HG02840 (cell line): Measurements from ENCODE around the gene FGF3.
"Not testable (repeated sequence)": the region's sequence is repeated elsewhere in the genome, so short reads cannot be mapped to it uniquely, and the experiment has no call there.

Experiments used
- ATAC-seq: cut with Tn5 transposase; IDR thresholded peaks from one replicate; pipeline ENCODE4 v1.9.1; 2021; ENCODE audit warnings: mild to moderate bottlenecking, moderate library complexity, moderate number of reproducible peaks; ENCODE audit not compliant: unreplicated experiment, low FRiP score

Gene FGF3

GRCh38 chr11:69774354-69775162, 44.7 kb downstream of the FGF3 start:
- no peak for ATAC-seq

- no peak for ATAC-seq
Observed at GRCh38 chr11:69773626-69774353, 45.4 kb downstream of the FGF3 start.

- no peak for ATAC-seq
Observed at GRCh38 chr11:69771466-69771865, 47.8 kb downstream of the FGF3 start.

- ATAC-seq: no peak
Observed at GRCh38 chr11:69770540-69770939, 48.7 kb downstream of the FGF3 start.

GRCh38 chr11:69765498-69765995, 53.7 kb downstream of the FGF3 start:
- ATAC-seq: no peak

GRCh38 chr11:69764918-69765317, 54.3 kb downstream of the FGF3 start:
- not testable (repeated sequence) for ATAC-seq

GRCh38 chr11:69760319-69760718, 58.9 kb downstream of the FGF3 start:
- ATAC-seq: no peak
